GM18508 (cell line): Measurements from ENCODE around the gene GDF2.

ENCODE experiments used
- ATAC-seq: cut with Tn5 transposase; IDR thresholded peaks from one replicate; pipeline ENCODE4 v1.9.1; 2021; ENCODE audit warnings: moderate number of reproducible peaks; ENCODE audit not compliant: insufficient read depth, unreplicated experiment

The GDF2 gene

DNA sequence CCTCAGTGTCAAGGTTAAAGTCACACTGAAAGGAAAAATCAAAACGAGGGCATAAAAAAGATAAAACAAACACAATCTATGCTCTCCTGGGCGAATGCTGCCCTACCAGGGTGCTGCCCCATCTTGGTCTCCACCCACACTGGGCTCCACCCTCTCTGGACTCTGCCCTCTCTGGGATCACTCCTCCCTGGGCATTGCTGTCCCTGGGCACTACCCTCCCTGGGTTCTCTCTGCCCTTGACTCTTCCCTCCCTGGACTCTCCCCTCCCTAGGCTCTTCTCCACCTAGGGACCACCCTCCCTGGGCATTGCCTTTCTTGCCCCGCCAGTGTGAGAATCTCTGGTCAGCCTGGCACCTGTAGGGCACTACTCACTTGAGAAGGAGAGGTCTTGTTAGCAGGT lies 8.6 kb downstream of the GDF2 start:
- no peak for ATAC-seq

DNA sequence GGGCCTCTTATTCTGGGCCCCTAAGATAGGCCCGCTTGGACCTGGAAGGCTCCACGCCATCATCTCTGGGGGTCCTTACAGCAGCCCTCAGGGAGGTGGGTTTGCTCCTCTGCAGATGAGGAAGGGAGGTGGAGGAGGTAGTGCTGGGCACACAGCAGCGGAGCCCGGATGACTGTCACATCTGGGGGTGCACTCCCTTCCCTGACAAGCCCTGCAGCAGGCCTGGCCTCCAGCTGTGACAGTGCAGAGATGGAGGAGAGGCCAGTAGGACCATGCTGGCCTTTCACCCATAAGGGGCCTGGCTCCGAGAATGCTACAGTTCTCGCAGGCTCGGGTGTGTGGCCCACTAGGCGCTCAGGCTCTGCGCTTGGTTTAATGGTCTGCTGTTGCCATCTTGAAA lies 9.2 kb downstream of the GDF2 start:
- no peak for ATAC-seq

- ATAC-seq = no peak
Observed at GRCh38 chr10:47331954-47332353, 9.7 kb downstream of the GDF2 start.

DNA sequence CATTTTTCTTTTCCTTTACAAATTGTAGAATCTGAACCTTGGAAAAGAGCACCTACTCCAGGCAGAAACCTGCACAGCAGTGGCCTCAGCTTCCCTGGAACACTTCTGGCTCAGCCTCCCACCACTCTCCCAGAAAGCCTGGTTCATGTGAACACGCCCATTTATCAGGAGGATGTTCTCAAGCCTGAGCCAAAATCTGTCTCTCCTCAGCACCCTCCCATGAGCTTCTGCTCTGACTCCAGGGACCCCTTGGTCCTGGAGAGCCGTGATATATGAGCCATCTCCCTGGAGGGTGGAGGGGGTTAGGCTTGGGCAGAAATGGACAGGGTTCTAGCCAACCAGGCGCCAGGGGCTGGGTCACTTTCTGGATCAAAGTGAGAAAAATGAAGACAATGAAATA lies 10.1 kb downstream of the GDF2 start:
- no peak for ATAC-seq

- no peak for ATAC-seq
Observed at GRCh38 chr10:47332946-47333345, 10.7 kb downstream of the GDF2 start.

GRCh38 chr10:47333532-47333931 lies 11.3 kb downstream of the GDF2 start:
- no peak for ATAC-seq

DNA sequence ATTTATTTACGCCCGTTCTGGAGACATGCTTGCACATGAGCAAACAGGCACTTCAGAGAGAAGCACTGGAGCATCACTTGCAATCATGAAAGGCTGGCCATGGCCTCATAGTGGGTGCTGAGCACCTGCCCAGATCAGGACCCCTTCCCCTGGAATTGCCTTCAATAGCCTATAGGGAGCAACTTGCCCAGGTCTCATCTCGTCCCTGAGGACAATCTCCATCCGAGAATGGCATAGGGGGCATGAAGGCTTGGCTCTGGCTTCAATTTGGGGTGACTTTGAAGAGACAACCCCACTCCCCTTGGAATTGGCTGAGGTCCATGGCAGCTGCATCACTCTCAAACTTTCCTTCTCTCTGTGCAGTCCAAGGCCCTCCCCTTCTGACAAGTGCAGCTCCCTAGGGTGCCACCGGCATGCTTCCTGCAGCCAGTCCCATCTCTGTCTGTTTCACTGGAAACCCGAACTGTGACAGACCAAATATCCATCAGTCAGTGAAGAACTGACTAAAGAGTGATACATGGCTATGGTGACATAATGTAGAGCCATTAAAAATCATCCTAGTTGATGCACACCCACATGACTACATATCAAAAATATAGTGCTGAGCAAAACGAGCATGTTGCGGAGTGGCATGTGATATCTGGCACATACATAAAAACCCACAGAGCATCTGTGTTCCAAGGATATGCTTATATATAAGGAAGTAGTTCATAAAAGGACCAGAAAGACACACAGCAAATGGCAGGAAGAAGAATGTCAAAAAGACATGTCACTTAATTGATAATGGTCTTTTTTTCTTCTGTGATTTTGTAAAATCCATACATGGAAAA lies 12.4 kb downstream of the GDF2 start:
- no peak for ATAC-seq

DNA sequence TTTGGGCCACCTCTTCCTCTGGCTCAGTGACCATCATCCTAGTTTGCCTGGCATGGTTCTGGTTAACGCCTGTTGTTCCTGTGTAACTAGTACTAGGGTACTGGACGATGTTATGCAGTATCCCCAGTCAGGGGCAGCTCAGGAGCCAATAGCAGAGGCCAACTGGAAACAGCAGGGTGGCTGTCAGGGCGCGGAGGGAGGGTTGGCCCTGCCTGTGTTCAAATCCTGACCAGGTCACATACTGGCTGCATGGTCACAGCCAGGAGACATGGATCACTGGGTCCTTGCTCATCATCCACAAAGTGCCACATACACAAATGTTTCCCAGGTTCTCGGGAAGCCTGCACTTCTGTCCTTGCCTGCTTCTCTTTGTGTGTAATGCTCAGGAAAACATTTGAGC lies 13.7 kb downstream of the GDF2 start:
- ATAC-seq = no peak

- ATAC-seq = no peak
Observed at GRCh38 chr10:47336387-47337134, 14.3 kb downstream of the GDF2 start.

DNA sequence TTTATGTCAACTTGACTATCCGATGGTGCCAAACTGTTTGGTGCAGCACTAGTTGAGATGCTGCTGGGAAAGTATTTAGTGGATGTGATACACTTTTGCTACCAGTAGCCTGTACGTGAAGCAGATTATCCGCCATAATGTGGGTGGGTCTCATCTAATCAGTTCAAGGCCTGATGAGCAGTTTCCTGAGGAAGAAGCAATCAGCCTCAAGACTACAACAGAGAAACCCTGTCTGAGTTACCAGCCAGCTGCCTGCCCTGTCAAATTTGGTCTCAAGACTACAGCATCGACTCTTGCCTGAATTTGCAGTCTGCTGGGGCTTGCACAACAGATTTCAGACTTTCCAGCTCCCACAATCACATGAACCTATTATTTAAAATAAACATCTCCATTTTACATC lies 15.1 kb downstream of the GDF2 start:
- ATAC-seq = no peak

DNA sequence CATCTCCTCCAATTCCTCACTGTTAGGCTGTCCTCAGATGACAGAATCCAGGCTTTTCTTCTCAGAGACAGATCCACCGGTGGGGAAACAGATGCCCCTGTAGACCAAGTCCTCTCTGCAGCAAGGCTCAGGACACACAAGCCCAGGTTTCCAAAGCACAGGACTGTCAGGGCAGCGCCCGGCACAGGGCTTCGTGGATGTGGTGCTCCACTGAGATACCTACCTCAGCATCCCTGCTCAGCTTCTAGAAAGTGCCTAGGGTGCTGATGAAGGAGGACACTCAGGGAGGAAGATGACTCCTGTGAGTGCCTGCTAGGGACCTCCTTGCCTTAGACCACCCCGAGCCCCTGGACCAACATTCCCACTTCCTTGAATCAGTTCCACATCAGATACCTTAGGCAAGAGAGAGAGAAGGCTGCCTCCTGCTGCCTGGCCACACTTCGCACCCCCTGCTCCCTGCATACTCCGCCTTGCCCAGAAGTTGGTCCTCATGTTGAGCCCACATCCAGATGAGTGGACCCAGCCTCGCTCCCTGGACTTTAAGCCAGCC lies 17.0 kb downstream of the GDF2 start:
- no peak for ATAC-seq

DNA sequence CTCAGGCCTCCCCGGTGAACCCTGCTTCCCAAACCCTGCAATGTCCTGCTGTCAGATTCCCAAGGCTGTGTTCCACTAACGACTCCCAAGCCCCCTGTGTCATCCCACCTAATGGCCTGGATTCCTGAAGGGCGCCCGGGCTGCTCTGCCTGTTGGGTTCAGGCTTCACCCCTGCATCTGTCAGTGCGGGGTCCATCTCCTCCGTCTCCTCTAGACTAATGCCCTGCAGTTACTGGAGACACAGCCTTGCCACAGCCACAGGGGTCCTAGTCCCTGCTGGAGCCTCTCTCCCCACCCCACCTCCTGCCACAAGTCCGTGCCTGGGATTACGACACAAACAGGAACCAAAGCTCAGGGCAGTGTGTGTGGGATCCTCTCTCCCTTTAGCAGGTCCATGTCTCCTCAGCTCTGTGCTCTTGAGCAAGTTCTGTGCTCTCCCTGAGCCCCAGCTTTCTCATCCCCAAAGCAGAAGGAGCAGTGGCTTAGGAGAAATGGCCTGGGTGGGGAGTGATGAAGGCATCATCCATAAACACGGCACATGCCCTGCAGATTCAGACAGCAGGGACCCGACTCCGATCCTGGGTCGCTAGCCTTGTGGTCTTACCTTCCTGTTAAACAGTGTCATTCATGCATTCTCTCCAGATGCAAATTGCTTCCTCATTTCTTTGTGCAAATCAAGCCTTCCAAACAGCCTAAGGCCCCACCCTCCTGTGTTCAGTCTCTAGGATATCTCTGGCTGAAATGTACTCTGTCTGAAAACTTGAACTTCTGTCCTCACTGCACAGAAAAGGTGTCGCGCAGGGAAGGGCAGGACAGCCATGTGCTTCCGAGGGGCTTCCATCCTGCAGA lies 17.7 kb downstream of the GDF2 start:
- ATAC-seq = no peak

- no peak for ATAC-seq
Observed at GRCh38 chr10:47340608-47341170, 18.4 kb downstream of the GDF2 start.

GRCh38 chr10:47344996-47345870 lies 23.0 kb downstream of the GDF2 start:
- no peak for ATAC-seq

DNA sequence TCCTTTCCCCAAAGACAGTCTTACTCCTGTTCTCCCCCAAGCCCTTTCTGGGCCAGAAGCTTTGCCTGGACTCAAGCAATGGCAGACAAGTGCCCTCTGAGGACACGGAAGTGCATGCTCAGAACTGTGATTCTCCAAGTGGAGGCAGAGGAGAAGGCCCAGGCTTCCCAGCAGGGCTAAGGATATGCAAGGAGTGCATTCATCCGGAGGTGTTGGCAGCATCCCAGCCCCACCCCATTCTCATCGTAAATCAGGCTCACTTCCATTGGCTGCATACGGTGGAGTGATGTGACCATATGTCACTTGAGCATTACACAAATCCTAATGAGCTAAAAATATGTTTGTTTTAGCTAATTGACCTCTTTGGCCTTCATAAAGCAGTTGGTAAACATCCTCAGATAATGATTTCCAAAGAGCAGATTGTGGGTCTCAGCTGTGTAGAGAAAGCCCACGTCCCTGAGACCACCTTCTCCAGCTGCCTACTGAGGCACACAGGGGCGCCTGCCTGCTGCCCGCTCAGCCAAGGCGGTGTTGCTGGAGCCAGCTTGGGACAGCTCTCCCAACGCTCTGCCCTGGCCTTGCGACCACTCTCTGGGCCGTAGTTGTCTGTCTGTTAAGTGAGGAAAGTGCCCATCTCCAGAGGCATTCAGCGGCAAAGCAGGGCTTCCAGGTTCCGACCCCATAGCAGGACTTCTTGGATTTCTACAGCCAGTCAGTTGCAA lies 24.5 kb downstream of the GDF2 start:
- no peak for ATAC-seq

DNA sequence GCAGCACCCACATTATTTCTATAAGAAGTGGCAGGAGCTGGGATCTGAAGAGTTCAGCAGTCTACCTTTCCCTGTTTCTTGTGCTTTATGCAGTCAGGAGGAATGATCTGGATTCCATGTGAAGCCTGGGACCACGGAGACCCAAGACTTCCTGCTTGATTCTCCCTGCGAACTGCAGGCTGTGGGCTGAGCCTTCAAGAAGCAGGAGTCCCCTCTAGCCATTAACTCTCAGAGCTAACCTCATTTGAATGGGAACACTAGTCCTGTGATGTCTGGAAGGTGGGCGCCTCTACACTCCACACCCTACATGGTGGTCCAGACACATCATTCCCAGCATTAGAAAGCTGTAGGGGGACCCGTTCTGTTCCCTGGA lies 25.0 kb downstream of the GDF2 start:
- ATAC-seq = no peak

DNA sequence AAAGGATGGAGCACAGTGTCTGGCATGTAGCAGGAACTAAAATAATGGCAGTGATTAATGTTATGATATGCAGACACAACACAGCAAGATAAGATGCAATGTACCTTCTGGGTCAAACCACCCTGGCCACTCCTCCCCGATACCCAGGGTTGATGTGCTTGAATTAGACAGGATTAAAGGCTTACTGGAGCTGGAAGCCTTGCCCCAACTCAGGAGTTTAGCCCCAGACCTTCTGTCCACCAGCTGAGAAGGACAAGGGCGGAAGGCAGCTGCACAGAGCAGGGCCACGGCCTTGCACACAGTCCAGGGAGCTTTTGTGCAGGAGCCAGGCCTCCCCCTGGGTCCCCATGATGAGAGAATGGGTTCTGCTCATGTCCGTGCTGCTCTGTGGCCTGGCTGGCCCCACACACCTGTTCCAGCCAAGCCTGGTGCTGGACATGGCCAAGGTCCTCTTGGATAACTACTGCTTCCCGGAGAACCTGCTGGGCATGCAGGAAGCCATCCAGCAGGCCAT lies 25.9 kb downstream of the GDF2 start, which contains the start of gene RBP3:
Gene RBP3 (plus strand): TSS at position 226 of the 514 bp plus-strand sequence. CDS start 122 bp downstream, at position 348.
- ATAC-seq = no peak

DNA sequence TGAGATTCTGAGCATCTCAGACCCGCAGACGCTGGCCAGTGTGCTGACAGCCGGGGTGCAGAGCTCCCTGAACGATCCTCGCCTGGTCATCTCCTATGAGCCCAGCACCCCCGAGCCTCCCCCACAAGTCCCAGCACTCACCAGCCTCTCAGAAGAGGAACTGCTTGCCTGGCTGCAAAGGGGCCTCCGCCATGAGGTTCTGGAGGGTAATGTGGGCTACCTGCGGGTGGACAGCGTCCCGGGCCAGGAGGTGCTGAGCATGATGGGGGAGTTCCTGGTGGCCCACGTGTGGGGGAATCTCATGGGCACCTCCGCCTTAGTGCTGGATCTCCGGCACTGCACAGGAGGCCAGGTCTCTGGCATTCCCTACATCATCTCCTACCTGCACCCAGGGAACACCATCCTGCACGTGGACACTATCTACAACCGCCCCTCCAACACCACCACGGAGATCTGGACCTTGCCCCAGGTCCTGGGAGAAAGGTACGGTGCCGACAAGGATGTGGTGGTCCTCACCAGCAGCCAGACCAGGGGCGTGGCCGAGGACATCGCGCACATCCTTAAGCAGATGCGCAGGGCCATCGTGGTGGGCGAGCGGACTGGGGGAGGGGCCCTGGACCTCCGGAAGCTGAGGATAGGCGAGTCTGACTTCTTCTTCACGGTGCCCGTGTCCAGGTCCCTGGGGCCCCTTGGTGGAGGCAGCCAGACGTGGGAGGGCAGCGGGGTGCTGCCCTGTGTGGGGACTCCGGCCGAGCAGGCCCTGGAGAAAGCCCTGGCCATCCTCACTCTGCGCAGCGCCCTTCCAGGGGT lies 26.6 kb downstream of the GDF2 start:
- ATAC-seq = no peak
